HG03095 (cell line): Measurements from ENCODE around the gene NFE2L1.
"Not testable (repeated sequence)": the region's sequence is repeated elsewhere in the genome, so short reads cannot be mapped to it uniquely, and the experiment has no call there.

Experiments used
- ATAC-seq: cut with Tn5 transposase; IDR thresholded peaks from one replicate; pipeline ENCODE4 v1.9.1; 2021; ENCODE audit warnings: moderate library complexity; ENCODE audit not compliant: unreplicated experiment

The NFE2L1 gene

GRCh38 chr17:48047741-48048383 lies at the start of gene NFE2L1:
Gene NFE2L1 (plus strand): TSS chr17:48048359. CDS start chr17:48051119, 2,760 bp downstream.
- ATAC-seq = peak; percentile 84

GRCh38 chr17:47999582-47999981 lies 48.6 kb upstream of the NFE2L1 start:
- no peak for ATAC-seq

DNA sequence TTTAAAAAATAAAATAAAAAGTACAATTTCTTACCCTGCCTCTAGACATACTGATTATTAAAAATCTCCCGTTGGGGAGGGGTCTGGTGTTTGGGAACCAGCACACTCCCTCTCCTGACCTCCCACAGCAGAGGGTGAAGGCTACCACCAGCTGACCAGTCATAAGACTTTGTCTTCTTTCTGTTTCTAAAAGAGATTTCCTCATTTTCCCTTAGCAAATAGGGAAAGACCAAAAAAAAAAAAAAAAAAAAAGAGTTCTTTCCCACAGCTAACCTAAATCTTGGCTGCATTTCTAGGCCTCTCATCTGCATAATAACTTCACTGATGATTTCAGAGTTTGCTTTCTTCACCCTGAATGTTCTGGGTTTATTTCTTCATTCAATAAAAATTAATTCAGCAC lies 47.0 kb upstream of the NFE2L1 start:
- ATAC-seq = no peak

- ATAC-seq = not testable (repeated sequence)
These were observed 46.5 kb upstream of the NFE2L1 start for GRCh38 chr17:48001657-48002056.

GRCh38 chr17:48002266-48002915 lies 45.8 kb upstream of the NFE2L1 start:
- ATAC-seq = peak; percentile 47

- ATAC-seq = no peak
These were observed 45.2 kb upstream of the NFE2L1 start for GRCh38 chr17:48002916-48003416.

GRCh38 chr17:48003417-48004151 lies 44.6 kb upstream of the NFE2L1 start:
- ATAC-seq = no peak

DNA sequence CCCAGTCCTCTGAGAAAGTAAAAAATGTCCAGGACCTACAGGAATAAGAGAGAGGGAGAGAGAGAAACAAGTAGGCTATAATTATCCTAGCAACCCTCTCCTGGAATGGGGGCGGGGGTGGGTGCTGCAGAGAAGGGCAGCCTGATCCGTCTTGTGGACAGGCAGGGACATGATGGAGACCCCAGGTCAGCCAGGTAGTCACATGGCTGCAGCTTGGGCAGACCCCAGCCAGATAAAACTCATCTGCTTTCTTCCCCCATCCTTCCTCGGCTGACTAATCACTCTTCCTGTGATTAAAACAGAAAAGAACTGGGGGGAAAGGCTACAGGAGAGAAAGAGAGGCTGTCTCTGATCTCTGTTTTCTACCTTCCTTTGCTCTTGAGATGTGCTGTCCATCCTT lies 43.2 kb upstream of the NFE2L1 start:
- no peak for ATAC-seq

DNA sequence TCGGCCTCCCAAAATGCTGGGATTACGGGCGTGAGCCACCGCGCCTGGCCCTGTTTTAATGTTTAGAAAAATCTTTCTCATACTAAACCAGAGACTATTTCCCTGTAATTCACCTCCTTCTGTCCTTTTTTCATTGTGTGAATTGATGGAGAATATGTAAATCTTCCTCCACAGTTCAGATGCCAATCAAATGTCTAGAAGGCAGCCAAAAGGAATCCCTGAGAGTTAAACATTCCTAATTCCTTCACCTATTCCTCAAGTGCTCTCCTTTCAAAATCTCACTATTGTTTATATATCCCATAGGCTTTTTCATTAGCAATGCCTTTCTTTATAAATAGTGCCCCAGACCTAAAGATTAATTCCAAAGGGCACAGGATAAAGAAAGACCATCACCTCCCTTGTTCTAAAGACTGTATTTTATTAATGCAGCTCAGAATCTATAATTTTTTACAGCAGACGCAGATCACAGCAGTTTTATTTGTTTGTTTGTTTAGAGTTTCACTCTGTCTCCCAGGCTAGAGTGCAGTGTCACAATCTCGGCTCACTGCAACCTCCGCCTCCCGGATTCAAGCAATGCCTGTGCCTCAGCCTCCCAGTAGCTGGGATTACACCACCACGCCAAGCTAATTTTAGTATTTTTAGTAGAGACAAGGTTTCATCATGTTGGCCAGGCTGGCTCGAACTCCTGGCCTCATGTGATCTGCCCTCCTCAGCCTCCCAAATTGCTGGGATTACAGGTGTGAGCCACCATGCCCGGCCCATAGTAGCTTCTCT lies 41.0 kb upstream of the NFE2L1 start:
- no peak for ATAC-seq

DNA sequence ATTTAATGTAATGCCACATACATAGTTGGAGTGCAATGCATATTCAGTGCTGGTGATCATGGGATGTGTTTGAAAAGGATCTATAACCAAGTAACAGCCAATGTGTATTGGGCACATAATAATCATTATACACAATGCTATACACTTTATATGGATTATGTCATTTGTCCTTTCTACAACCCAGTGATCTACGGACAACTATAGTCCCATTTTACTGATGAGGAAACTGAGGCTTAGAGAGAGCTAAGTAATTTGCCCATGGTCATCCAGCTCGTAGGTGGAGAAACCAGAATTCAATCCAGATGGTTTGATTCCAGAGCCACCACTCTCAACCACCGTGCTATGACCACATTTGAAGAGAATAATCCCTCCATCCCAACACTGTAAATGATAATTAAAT lies 38.0 kb upstream of the NFE2L1 start:
- no peak for ATAC-seq

DNA sequence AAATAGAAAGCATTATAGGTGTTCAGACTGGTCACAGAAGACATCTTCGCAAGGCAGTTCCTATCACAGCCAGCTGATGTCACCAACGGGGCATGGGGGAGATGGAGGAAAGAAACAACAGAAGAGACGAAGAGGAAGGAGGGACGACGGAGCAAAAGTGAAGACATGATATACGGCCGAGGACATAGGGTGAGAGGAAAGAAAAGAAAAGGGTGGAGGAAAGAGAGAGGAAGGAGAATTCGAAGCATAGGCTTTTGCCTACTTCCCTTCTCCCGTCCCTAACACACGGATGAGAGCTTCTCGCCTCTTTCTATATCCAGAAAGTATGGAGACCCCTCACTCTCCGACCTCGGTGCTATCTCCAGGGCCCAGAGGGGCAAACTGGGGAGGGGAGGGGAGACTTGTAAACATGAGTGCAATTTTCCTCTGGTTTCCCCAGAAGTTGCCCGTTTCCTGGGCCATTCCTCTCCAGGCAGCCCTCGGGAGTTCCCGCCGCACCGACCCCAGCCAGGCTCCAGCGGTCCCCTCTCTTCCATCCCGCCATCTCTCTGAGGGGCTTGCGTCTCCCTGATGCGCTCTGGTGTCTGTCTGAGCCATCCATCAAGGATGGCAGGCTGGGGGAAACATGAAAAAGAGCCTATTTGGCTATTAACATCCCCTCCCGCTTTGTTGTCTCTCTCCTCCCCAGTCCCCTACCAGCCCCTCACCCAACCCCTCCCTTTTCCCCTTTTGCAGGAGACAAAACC lies 36.6 kb upstream of the NFE2L1 start:
- no peak for ATAC-seq

- no peak for ATAC-seq
These were observed 36.0 kb upstream of the NFE2L1 start for GRCh38 chr17:48012151-48012520.

DNA sequence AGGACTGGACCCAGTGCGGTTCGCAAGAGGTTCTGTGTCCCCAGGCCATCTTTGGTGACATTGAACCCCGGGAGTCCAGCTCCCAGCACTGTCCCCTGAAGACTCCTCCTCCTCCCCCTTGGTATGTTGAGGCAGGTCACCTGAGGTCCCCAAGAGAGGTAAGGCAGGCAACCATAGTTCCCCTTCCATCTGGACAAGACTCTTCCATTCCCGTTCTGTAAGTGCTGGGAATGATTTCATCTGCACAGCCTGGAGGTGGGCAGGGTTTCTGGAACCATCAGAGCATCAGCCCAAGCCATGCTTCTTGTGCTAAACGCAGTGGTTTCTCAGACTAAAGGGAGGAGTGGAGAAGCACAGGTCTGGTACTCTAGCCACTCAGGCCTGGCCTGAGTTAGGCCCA lies 35.5 kb upstream of the NFE2L1 start:
- no peak for ATAC-seq

- ATAC-seq = no peak
These were observed 34.1 kb upstream of the NFE2L1 start for GRCh38 chr17:48013876-48014594.

DNA sequence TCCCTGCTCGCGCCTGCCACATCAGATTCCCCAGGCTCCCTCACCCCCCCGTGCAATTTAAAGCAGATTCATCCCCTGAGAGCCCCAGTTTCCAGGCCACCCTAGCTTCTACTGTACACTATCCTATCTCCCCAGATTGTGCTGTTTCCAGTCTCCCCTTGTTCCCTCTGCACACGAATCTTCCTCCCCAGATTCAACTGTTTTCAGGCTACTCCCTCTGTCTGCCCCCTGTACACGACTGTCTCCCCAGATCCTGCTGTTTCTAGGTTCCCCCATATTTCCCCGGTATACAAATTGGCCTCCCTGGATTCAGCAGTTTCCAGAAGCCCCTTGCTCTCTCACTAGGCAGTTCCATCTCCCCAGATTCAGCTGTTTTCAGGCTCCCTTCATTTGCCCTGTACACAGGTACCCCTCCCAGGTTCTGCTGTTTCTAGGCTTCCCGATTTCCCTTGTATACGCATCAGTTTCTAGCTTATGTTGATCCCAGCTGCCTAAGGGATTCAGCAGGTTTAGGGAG lies 33.5 kb upstream of the NFE2L1 start:
- no peak for ATAC-seq

GRCh38 chr17:48016112-48016511 lies 32.0 kb upstream of the NFE2L1 start:
- ATAC-seq = no peak

DNA sequence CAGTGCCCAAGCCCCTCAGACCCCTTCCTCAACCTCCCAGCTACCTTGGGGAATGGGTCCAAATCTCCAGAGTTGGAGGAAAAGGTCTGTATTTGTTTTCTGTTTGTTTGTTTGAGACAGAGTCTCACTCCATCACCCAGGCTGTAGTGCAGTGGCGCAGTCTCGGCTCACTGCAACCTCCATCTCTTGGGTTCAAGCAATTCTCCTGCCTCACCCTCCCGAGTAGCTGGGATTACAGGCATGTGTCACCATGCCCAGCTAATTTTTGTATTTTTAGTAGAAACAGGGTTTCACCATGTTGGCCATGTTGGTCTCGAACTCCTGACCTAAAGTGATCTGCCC lies 30.4 kb upstream of the NFE2L1 start:
- not testable (repeated sequence) for ATAC-seq

DNA sequence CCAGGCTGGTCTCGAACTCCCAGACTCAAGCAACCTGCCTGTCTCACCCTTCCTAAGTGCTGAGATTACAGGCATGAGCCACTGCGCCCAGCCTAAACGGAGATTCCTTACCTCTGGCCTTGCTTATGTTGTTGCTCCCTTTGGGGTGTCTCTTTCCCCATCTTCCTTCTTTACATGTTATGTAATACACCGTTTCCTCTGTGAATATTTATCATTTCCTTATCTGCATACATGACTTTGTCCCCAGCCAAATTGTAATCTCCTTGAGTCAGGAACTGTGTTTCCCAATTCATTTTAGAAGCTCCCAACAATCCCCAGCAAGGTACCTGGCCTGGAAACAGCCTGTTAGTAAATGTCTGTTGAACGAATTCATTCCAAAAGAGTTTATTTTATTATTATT lies 26.2 kb upstream of the NFE2L1 start:
- no peak for ATAC-seq

DNA sequence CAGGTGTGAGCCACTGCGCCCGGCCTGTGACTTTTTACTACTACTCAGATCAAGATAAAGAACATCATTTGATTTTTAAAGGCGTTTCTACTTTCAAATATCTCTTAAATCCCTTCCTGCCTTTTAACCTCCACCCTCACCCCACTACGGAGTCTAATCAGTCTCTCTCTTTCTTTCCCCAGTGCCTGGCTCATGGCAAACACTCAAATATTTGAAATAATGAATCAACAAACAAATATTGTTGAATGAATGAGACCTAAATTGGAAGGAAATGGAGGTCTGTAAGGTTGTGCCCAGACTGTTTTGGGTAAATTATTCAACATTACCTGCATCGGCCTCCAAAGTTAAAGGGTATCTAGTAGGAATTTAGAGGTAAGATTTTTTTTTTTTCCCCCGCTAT lies 25.3 kb upstream of the NFE2L1 start:
- ATAC-seq = no peak
